PC-9 (cell line): Measurements from ENCODE around the gene VAV2.

Source experiments
- CTCF ChIP-seq: fragments of 200-600 bp; sonication (generic); conservative IDR thresholded peaks from 2 replicates; pipeline ENCODE4 v1.6.1; 2017; ENCODE audit warnings: mixed run types, antibody characterized with exemption, mild to moderate bottlenecking, moderate library complexity
- EZH2 ChIP-seq: fragments of 200-600 bp; sonication (generic); IDR thresholded peaks from 2 replicates; pipeline ENCODE4 v1.8.0; 2017; ENCODE audit warnings: antibody characterized with exemption, low read depth

DNA sequence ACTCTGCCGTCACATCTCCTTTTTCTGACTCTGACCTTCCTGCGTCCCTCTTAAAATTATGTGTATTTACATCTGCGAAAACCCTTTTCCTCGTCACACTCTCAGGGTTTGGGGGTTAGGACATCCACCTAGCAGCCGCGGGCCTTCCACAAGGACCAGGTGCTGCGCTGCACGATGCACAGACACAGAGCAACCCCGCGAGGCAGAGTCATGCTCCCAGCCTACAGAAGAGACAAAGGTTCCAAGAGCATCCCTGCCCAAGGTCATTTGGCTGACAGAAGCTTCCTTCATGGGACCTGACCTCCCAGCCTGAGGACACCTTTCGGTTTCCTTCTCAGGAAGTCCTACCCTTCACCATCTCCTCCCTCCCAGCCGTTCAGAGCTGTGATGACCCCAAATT, 135.3 kb downstream of the VAV2 start:
- TF ChIP-seq CTCF (no peak), EZH2 (no peak)
